Measurements from ENCODE around the gene NDFIP1. TPM values are rescaled to one million over a fixed set of nuclear protein-coding genes. Genes with fewer than 3 reads are reported as not detected.

The NDFIP1 gene
- total RNA-seq, 4 donors from 2014 or later, result 37.1 to 63.5 (median 42.5) TPM

GRCh38 chr5:142109331-142110045 lies 909 bp downstream of the NDFIP1 start:
- ATAC-seq, result peak; percentile 9 to 10
- H3K27me3 ChIP-seq, result no peaks in the 10 kb centered on the region
- no peaks in the 10 kb centered on the region for H3K9me3 ChIP-seq
- peak overlapping the region; percentile 83 to 98 (median 96) for H3K27ac ChIP-seq
- in situ Hi-C loops (cut with MboI; ENCODE audit: low sequenced_read_pairs in 4 of 4) (loop anchor here in 1 of 4 donors (5.0 kb wide), 1 partner anchor 92 kb away; no protein-coding TSS in a partner anchor), intact Hi-C loops (cut with DNase I; ENCODE audit: low total_unique reads) (loop anchor here (2.0 to 5.0 kb wide), 2 partner anchors 33 to 95 kb away; no protein-coding TSS in a partner anchor)
- peaks cover 33 to 40% of the 10 kb centered on the region in 2 donors for H3K4me1 ChIP-seq
- H3K4me3 ChIP-seq, result peak overlapping the region; percentile 64 to 86 (median 70)
- peak in 1 of 2 donors; percentile 10 for DNase-seq
- TF ChIP-seq CTCF (IDR thresholded peaks at IDR 0.05 in 4 of 5, conservative IDR thresholded peaks at IDR 0.05 in 1 of 5) (no peak), POLR2A (IDR thresholded peaks at IDR 0.05) (no peak)
- H3K36me3 ChIP-seq, result no peaks in the 10 kb centered on the region

- no peak for ATAC-seq
- DNase-seq, result peak in 1 of 2 donors; percentile 34
- TF ChIP-seq CTCF (IDR thresholded peaks at IDR 0.05 in 4 of 5, conservative IDR thresholded peaks at IDR 0.05 in 1 of 5) (no peak), POLR2A (IDR thresholded peaks at IDR 0.05) (no peak)
- Histone ChIP-seq H3K27me3 (no peaks in the 10 kb centered on the region), H3K36me3 (no peaks in the 10 kb centered on the region), H3K4me3 (peak overlapping the region; percentile 64 to 86 (median 70)), H3K4me1 (peaks cover 39 to 44% of the 10 kb centered on the region in 2 donors), H3K27ac (peak overlapping the region; percentile 83 to 98 (median 96)), H3K9me3 (no peaks in the 10 kb centered on the region)
- in situ Hi-C loops (cut with MboI; ENCODE audit: low sequenced_read_pairs in 4 of 4), result no loop called here
- intact Hi-C loops (cut with DNase I; ENCODE audit: low total_unique reads), result no loop called here
Measured at GRCh38 chr5:142110046-142110531, 1.5 kb downstream of the NDFIP1 start.

GRCh38 chr5:142110988-142111687 lies 2.6 kb downstream of the NDFIP1 start:
- intact Hi-C loops (cut with DNase I; ENCODE audit: low total_unique reads) (no loop called here), in situ Hi-C loops (cut with MboI; ENCODE audit: low sequenced_read_pairs in 4 of 4) (no loop called here)
- ATAC-seq (no peak), DNase-seq (no peak)
- H3K4me1 ChIP-seq, result peaks cover 46 to 51% of the 10 kb centered on the region in 2 donors
- H3K27ac ChIP-seq, result peak overlapping the region in 1 of 4 donors; percentile 83
- no peak for TF ChIP-seq CTCF (IDR thresholded peaks at IDR 0.05 in 4 of 5, conservative IDR thresholded peaks at IDR 0.05 in 1 of 5)
- no peak for TF ChIP-seq POLR2A (IDR thresholded peaks at IDR 0.05)
- H3K27me3 ChIP-seq, result no peaks in the 10 kb centered on the region
- no peak overlapping the region for H3K4me3 ChIP-seq
- no peaks in the 10 kb centered on the region for H3K36me3 ChIP-seq
- no peaks in the 10 kb centered on the region for H3K9me3 ChIP-seq

- Histone ChIP-seq H3K27me3 (no peaks in the 10 kb centered on the region), H3K9me3 (no peaks in the 10 kb centered on the region), H3K4me1 (peaks cover 61 to 66% of the 10 kb centered on the region in 2 donors), H3K4me3 (no peak overlapping the region), H3K27ac (peak overlapping the region; percentile 19 to 52 (median 25)), H3K36me3 (no peaks in the 10 kb centered on the region)
- DNase-seq (no peak), ATAC-seq (no peak)
- in situ Hi-C loops (cut with MboI; ENCODE audit: low sequenced_read_pairs in 4 of 4), result no loop called here
- TF ChIP-seq POLR2A (IDR thresholded peaks at IDR 0.05) (no peak), CTCF (IDR thresholded peaks at IDR 0.05 in 4 of 5, conservative IDR thresholded peaks at IDR 0.05 in 1 of 5) (no peak)
- intact Hi-C loops (cut with DNase I; ENCODE audit: low total_unique reads), result no loop called here
Measured at GRCh38 chr5:142114687-142115086, 6.1 kb downstream of the NDFIP1 start.
